HUES64 (cell line): ENCODE results near the gene DCLK1.
"Not testable (repeated sequence)": the region's sequence is repeated elsewhere in the genome, so short reads cannot be mapped to it uniquely, and the experiment has no call there.

Experiments
- H3K27ac ChIP-seq: 2 replicates; pipeline ENCODE4 v1.7.0; 2013; ENCODE audit warnings: low read depth, low read length, inconsistent platforms
- H3K27me3 ChIP-seq: 2 replicates; pipeline ENCODE4 v1.6.1; 2013; ENCODE audit warnings: mild to moderate bottlenecking, low read length; ENCODE audit not compliant: insufficient read depth
- H3K36me3 ChIP-seq: 2 replicates; pipeline ENCODE4 v1.6.1; 2013; ENCODE audit warnings: mild to moderate bottlenecking, low read length; ENCODE audit not compliant: insufficient read depth
- H3K4me1 ChIP-seq: 2 replicates; pipeline ENCODE4 v1.6.1; 2013; ENCODE audit warnings: mild to moderate bottlenecking, low read length, moderate library complexity; ENCODE audit not compliant: insufficient read depth
- H3K4me3 ChIP-seq: 2 replicates; pipeline ENCODE4 v1.5.1; 2013; ENCODE audit warnings: mild to moderate bottlenecking, low read length, moderate library complexity
- H3K9ac ChIP-seq: 2 replicates; pipeline ENCODE4 v1.6.1; 2013; ENCODE audit warnings: mild to moderate bottlenecking, low read depth, low read length
- H3K9me3 ChIP-seq: 2 replicates; pipeline ENCODE4 v1.6.1; 2013; ENCODE audit warnings: low read depth, low read length; ENCODE audit not compliant: insufficient read depth
- WGBS: fragments of 150-250, 120-280 bp; methylation state at CpG from one replicate; pipeline ENCODE4 v1.1.7; 2013; ENCODE audit warnings: missing lambda C conversion rate; 5-methylcytosine and 5-hydroxymethylcytosine counted together

Gene DCLK1

GRCh38 chr13:36105726-36106125 is 25.5 kb downstream of the DCLK1 start:
- Histone ChIP-seq H3K9me3 (no peaks in the 10 kb centered on the region), H3K9ac (no peak overlapping the region), H3K4me3 (no peak overlapping the region), H3K27me3 (no peaks in the 10 kb centered on the region), H3K4me1 (no peaks in the 10 kb centered on the region), H3K36me3 (no peaks in the 10 kb centered on the region), H3K27ac (no peak overlapping the region)
- WGBS: 87% methylated on average over 3 of the region's 3 CpGs

- no peaks in the 10 kb centered on the region for H3K36me3 ChIP-seq
- no peaks in the 10 kb centered on the region for H3K9me3 ChIP-seq
- H3K4me3 ChIP-seq: no peak overlapping the region
- no peaks in the 10 kb centered on the region; the same call in 1 of the 2 replicates for H3K4me1 ChIP-seq
- WGBS: 96% methylated on average over 4 of the region's 4 CpGs
- H3K27me3 ChIP-seq: no peaks in the 10 kb centered on the region
- H3K27ac ChIP-seq: no peak overlapping the region
- no peak overlapping the region for H3K9ac ChIP-seq
Measured at GRCh38 chr13:36102721-36103120, 28.5 kb downstream of the DCLK1 start.

- H3K9me3 ChIP-seq, H3K27ac ChIP-seq, H3K4me1 ChIP-seq, H3K4me3 ChIP-seq, H3K27me3 ChIP-seq, H3K36me3 ChIP-seq, H3K9ac ChIP-seq: not testable (repeated sequence)
- 95% methylated on average over 5 of the region's 5 CpGs for WGBS
Measured at GRCh38 chr13:36101907-36102306, 29.3 kb downstream of the DCLK1 start.

GRCh38 chr13:36101157-36101556 is 30.0 kb downstream of the DCLK1 start:
- no peaks in the 10 kb centered on the region for H3K36me3 ChIP-seq
- no peaks in the 10 kb centered on the region for H3K9me3 ChIP-seq
- no peak overlapping the region for H3K4me3 ChIP-seq
- H3K27me3 ChIP-seq: no peaks in the 10 kb centered on the region
- WGBS: 92% methylated on average over 9 of the region's 9 CpGs
- no peaks in the 10 kb centered on the region; the same call in 1 of the 2 replicates for H3K4me1 ChIP-seq
- no peak overlapping the region for H3K27ac ChIP-seq
- no peak overlapping the region for H3K9ac ChIP-seq

DNA sequence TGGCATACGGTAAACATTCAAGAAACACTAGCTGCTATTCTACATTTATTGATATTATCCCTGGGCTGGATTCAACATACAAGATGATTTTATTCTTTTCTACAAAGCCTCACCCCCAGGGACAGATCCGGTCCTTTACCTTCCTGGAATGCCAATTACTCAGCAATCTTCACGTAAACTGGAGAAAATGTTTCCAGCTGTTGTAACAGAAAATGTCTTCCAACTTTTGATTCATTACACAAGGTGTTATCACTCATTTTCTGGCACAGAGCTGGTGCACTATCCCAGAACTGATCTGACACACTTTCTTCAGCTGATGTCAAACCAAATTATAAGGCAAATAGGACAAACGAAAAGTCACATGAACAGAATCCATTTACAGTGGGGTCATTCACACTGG is 33.1 kb downstream of the DCLK1 start:
- Histone ChIP-seq H3K4me3 (no peak overlapping the region), H3K4me1 (no peaks in the 10 kb centered on the region; the same call in 1 of the 2 replicates), H3K27me3 (no peaks in the 10 kb centered on the region), H3K27ac (no peak overlapping the region), H3K9me3 (no peaks in the 10 kb centered on the region), H3K9ac (no peak overlapping the region), H3K36me3 (no peaks in the 10 kb centered on the region)
- WGBS: 84% methylated on average over 4 of the region's 4 CpGs

DNA sequence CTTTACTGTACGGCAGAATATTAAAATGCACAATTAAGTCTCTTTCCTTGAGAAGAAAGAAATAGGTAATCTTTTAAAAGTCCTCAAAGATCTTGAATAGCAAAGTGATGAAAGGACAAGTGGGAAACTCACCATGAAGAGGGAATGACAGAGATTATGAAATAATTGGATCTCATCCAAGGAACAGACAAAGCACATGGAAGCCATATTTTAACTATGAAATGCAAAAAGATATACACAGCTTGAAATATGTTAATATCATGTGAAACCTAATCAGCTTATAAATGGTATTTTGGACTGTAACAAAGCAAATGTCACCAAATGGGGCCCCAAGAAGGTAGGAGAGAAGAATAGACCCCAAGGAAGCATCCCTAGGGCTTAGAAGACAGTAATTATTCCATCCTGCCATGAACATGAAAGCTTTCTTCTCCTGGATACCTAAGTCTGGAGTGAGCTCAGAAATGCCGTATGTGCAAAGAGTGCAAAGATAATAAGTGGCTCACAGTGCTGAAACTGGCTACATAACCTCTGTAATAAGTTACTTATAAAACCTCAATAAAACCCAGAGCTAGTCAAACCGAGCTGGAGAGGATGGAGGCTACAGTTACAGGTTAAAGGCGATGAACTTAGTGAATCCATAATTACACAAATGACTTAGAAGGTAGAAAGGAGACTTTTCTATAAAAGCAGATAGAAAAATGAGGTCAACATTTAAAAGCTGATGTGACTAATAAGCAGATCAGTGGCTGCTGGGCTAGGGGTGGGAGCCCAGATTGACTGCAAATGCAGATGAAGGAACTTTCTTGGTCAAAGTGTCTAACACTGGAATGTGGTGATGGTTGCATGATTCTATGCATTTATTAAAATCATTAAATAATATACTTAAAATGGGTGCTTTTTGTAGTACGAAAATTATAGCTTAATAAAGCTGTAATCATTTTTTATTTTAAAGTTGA is 34.4 kb downstream of the DCLK1 start:
- Histone ChIP-seq H3K4me3 (no peak overlapping the region), H3K27me3 (no peaks in the 10 kb centered on the region), H3K27ac (no peak overlapping the region), H3K9me3 (no peaks in the 10 kb centered on the region), H3K36me3 (no peaks in the 10 kb centered on the region), H3K4me1 (no peaks in the 10 kb centered on the region; the same call in 1 of the 2 replicates), H3K9ac (no peak overlapping the region)
- 100% methylated on average over 2 of the region's 5 CpGs for WGBS

- WGBS: 89% methylated on average over 3 of the region's 4 CpGs
- no peak overlapping the region for H3K27ac ChIP-seq
- H3K9me3 ChIP-seq: no peaks in the 10 kb centered on the region
- H3K4me3 ChIP-seq: no peak overlapping the region
- no peak overlapping the region for H3K9ac ChIP-seq
- H3K36me3 ChIP-seq: no peaks in the 10 kb centered on the region
- no peaks in the 10 kb centered on the region; the same call in 1 of the 2 replicates for H3K4me1 ChIP-seq
- H3K27me3 ChIP-seq: no peaks in the 10 kb centered on the region
Measured at GRCh38 chr13:36094478-36094877, 36.7 kb downstream of the DCLK1 start.

DNA sequence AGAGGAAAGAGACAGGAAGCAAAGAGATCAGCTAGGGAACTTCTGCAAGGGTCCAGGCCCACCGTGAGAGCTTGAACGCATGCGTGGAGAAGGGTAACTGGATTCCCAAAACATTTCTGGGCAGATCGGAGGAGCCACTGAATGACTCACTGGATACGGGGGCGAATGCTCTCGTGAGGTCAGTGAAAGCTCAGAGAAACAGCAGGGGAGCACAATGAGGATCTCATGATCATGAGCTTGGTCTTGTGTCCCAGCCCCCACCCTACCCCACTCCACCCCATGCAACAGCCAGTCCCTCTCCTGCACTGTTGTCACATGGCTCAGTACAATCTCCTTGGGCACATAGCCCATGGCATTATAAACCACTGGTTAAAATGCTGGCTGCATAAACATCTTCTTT is 40.6 kb downstream of the DCLK1 start:
- no peaks in the 10 kb centered on the region for H3K36me3 ChIP-seq
- no peaks in the 10 kb centered on the region for H3K9me3 ChIP-seq
- no peak overlapping the region for H3K9ac ChIP-seq
- H3K4me1 ChIP-seq: peaks cover 4% of the 10 kb centered on the region; the same call in 1 of the 2 replicates
- 91% methylated on average over 7 of the region's 7 CpGs for WGBS
- no peaks in the 10 kb centered on the region for H3K27me3 ChIP-seq
- no peak overlapping the region for H3K27ac ChIP-seq
- H3K4me3 ChIP-seq: no peak overlapping the region

GRCh38 chr13:36089130-36089647 is 42.0 kb downstream of the DCLK1 start:
- 94% methylated on average over 7 of the region's 7 CpGs for WGBS

DNA sequence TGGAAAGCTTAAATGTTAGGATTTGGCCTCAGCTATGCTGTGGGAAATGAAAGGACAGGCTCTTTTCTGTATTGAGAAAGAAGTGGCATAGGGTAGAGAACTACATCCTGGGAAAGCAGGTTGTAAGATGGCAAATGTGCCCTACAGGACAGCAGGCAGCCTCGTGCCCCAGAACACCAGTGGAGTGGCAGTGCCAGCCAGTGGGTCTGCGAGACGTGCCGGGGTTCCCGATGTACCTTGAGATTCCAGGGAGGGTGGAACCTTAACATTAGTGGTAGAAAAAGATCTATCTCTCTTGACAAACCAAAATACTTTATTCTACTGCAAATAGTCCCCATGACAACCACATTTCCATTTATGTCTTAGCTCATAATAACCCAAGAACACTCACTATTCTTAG is 42.7 kb downstream of the DCLK1 start:
- Histone ChIP-seq H3K9me3 (no peaks in the 10 kb centered on the region), H3K4me3 (no peak overlapping the region)
- WGBS: 96% methylated on average over 5 of the region's 5 CpGs

More at GRCh38 chr13:36089130-36089647, 42.0 kb downstream of the DCLK1 start:
- no peaks in the 10 kb centered on the region for H3K27me3 ChIP-seq
- peaks cover 4% of the 10 kb centered on the region; the same call in 1 of the 2 replicates for H3K4me1 ChIP-seq
- H3K9ac ChIP-seq: no peak overlapping the region
- no peaks in the 10 kb centered on the region for H3K9me3 ChIP-seq
- H3K4me3 ChIP-seq: no peak overlapping the region
- no peak overlapping the region for H3K27ac ChIP-seq
- no peaks in the 10 kb centered on the region for H3K36me3 ChIP-seq

DNA sequence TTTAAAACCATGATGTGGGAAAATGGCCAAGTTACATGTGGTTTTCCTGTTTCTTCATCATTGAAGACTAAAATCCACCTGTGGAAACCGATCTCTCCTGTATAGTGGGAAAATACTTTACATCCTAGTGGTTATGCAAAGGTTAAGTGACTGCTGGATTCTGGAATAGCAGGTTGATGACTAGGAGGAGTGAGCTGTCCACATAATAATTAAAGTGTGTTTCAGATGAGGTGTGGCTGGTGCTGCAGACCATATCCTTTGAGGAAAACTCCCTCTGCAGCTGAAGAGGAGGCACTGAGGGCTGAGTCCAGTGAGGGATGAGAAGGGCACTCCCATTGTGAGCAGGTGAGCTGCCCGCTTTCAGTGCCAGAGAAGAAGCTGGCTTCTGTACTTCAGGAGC is 43.2 kb downstream of the DCLK1 start:
- Histone ChIP-seq H3K27ac (no peak overlapping the region), H3K4me3 (no peak overlapping the region), H3K4me1 (peaks cover 4% of the 10 kb centered on the region; the same call in 1 of the 2 replicates), H3K27me3 (no peaks in the 10 kb centered on the region), H3K9me3 (no peaks in the 10 kb centered on the region), H3K9ac (no peak overlapping the region), H3K36me3 (no peaks in the 10 kb centered on the region)
- 99% methylated on average over 2 of the region's 2 CpGs for WGBS

More for the DNA sequence above, 42.7 kb downstream of the DCLK1 start:
- Histone ChIP-seq H3K36me3 (no peaks in the 10 kb centered on the region), H3K27me3 (no peaks in the 10 kb centered on the region), H3K27ac (no peak overlapping the region), H3K9ac (no peak overlapping the region), H3K4me1 (peaks cover 4% of the 10 kb centered on the region; the same call in 1 of the 2 replicates)
